Measurements from ENCODE around the gene OLFM1. TPM values are rescaled to one million over a fixed set of nuclear protein-coding genes. Genes with fewer than 3 reads are reported as not detected.

Gene OLFM1
- total RNA-seq, 6 experiments from 2014 or later = 0.07 to 0.15 TPM; not detected in 4

DNA sequence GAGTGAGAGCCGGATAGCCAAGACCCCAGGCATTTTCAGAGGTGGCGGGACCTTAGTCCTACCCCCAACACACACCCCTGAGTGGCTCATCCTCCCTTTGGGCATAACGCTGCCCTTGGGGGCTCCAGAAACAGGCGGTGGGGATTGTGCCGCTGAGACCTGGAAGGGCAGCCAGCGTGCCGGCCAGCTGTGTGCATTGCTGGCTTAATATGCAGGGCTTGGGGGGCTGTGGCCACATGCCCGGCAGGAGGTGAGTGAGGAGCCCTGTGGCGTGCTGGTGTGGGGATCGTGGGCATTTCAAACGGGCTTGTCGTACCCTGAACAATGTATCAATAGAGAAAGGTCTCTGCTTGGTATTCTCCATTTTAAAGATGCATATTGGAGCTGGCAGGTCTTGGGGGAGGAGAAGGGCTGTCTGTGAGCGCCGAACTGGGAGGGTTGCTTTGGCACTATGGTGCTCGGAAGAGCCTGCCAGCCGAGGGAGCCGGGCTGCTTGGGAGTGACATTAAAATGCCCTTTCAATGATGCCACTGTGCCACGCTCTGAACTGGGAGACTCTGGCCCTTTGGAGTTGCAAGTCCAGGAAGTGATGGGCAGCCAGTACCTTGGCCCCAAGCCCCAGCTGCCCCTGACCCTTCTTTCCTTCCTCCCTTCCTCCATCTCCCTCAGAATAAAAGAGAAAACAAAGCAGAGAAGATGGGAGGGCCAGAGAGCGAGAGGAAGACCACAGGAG lies 11.2 kb upstream of the OLFM1 start:
- no peak overlapping the region for H3K4me3 Mint-ChIP-seq
- H3K27me3 Mint-ChIP-seq (ENCODE audit: insufficient read depth) = peaks cover 22% of the 10 kb centered on the region
- no peaks in the 10 kb centered on the region for H3K4me1 Mint-ChIP-seq (ENCODE audit: low read depth)
- no peaks in the 10 kb centered on the region for H3K36me3 Mint-ChIP-seq (ENCODE audit: low read depth)
- no peaks in the 10 kb centered on the region for H3K9me3 Mint-ChIP-seq
- H3K27ac Mint-ChIP-seq = no peak overlapping the region
- no peak for DNase-seq
- no peak for TF ChIP-seq CTCF (IDR thresholded peaks at IDR 0.05)

DNA sequence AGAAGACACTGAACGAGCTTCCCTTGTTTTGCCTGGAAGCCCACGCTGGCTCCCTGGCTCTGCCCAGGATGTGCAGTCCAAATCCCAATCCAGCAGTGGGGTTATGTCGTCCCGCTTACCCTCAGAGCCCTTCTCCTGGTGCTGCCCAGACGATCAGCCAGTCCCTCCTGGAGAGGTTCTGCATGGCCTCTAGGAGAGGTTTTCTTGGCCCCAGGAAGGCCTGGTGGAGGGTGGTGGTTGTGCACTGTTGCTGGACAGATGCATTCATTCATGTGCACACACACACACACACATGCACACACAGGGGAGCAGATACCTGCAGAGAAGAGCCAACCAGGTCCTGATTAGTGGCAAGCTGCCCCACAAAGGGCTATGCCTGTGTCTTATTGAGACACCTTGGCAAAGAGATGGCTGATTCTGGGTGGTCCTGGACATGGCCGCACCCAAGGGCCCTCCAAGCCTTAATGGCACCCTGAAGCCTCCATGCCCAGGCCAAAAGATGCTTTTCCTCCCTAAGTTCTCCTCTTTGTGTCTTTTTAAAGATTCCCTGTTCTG lies 10.5 kb upstream of the OLFM1 start:
- TF ChIP-seq CTCF (IDR thresholded peaks at IDR 0.05) = no peak
- DNase-seq = no peak
- Mint-ChIP-seq H3K27ac (no peak overlapping the region), H3K4me3 (no peak overlapping the region), H3K27me3 (ENCODE audit: insufficient read depth) (peaks cover 25% of the 10 kb centered on the region), H3K4me1 (ENCODE audit: low read depth) (no peaks in the 10 kb centered on the region), H3K9me3 (no peaks in the 10 kb centered on the region), H3K36me3 (ENCODE audit: low read depth) (no peaks in the 10 kb centered on the region)

DNA sequence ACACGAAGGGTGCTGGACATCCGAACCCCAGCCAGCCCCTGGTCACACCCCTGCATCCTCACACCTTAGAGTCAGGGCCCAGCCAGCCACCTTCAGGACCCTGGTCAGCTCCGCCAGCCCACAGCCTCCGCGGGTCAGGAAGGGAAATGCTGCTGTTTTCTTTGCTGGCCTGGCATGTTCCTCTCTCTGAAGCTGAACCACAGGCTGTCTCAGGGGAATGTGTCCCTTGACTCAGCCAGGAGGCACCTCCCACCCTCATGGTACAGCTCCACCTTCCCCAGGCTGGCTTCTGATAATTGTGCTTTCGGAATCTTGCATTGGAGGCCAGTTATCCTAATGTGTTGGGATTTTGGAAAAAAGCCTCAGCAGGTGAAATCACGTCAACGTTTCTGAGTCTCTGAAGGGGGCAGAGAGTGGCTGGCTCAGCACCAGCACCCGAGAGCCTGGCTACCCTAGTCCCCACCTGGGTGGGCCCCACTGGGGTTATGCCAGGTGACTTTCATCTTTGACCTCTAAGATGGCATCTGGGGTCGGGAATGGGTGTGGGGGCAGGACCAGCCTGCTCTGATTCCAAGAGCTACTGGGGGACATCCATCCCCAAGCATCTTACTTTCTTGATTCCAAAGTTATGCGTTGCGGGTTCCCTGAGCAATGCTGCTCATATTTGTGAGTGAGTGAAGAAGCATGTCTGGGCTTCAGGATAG lies 9.8 kb upstream of the OLFM1 start:
- Mint-ChIP-seq H3K27ac (no peak overlapping the region), H3K36me3 (ENCODE audit: low read depth) (no peaks in the 10 kb centered on the region), H3K4me3 (no peak overlapping the region)

DNA sequence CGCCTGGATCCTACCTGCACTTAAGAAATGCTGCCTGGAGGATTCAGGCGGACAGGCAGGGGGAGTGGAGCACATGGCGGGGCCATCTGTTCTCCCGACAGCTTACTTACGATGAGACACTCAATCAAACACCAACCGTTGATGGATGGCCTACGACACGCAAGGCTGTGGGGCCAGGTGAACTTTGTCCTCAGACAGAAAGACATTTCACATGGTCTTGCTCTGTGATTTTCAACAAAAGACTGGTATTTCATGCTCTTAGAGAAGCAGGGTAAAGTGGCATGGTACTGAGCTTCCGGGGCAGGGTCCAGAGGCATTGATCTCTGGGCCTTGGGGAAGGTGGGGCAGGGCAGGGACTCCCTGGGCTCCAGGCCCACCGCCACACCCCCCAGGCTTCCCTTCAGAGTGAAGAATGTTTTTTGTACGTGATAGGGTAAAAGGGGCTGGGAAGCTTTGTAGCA lies 9.1 kb upstream of the OLFM1 start:
- Mint-ChIP-seq H3K4me3 (no peak overlapping the region), H3K27me3 (ENCODE audit: insufficient read depth) (peaks cover 28% of the 10 kb centered on the region), H3K27ac (no peak overlapping the region), H3K4me1 (ENCODE audit: low read depth) (no peaks in the 10 kb centered on the region), H3K9me3 (no peaks in the 10 kb centered on the region), H3K36me3 (ENCODE audit: low read depth) (no peaks in the 10 kb centered on the region)
- no peak for DNase-seq
- TF ChIP-seq CTCF (IDR thresholded peaks at IDR 0.05) = no peak

More for the DNA sequence above, 9.8 kb upstream of the OLFM1 start:
- Mint-ChIP-seq H3K27me3 (ENCODE audit: insufficient read depth) (peaks cover 28% of the 10 kb centered on the region), H3K9me3 (no peaks in the 10 kb centered on the region), H3K4me1 (ENCODE audit: low read depth) (no peaks in the 10 kb centered on the region)
- TF ChIP-seq CTCF (IDR thresholded peaks at IDR 0.05) = no peak
- peak; percentile 25 for DNase-seq

DNA sequence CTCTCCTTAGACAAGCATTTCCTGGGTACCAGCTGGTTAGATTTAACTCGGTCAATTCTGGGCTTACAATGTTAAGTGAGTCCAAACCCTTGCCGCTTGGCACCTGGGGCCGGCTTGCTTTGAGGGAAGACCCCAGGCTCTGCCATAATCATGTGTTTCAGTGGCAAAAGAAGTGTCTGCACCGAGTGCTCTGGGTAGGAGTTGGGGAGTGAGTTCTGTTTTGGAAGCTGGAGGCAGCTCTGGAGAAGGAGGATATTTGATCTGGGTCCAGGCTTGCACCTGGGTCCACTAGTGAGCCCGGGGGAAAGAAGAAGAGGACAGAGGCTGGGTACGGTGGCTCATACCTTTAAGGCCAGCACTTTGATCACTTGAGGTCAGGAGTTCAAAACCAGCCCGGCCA lies 8.4 kb upstream of the OLFM1 start:
- no peak for TF ChIP-seq CTCF (IDR thresholded peaks at IDR 0.05)
- H3K36me3 Mint-ChIP-seq (ENCODE audit: low read depth) = no peaks in the 10 kb centered on the region
- no peak overlapping the region for H3K4me3 Mint-ChIP-seq
- no peaks in the 10 kb centered on the region for H3K9me3 Mint-ChIP-seq
- DNase-seq = no peak
- H3K27me3 Mint-ChIP-seq (ENCODE audit: insufficient read depth) = peaks cover 28% of the 10 kb centered on the region
- H3K4me1 Mint-ChIP-seq (ENCODE audit: low read depth) = no peaks in the 10 kb centered on the region
- no peak overlapping the region for H3K27ac Mint-ChIP-seq

Measured in HFFc6 (cell line).